ENCODE measurements around the gene C13orf46. TPM values are rescaled to one million over a fixed set of nuclear protein-coding genes. Genes with fewer than 3 reads are reported as not detected.

The C13orf46 gene
- 4.8 and 5.4 TPM in 2 replicates for total RNA-seq
- total RNA-seq (2013): 0.05 TPM
- 1.2 and 1.4 TPM in 2 replicates for polyA plus RNA-seq
- 0.26 and 1.9 TPM in 2 replicates for polyA minus RNA-seq

- H3K4me3 ChIP-seq (ENCODE audit: control extremely low read depth in 1 of 5, extremely low read depth in 1 of 5, insufficient read depth in 1 of 5, low read depth in 2 of 5, low read length in 4 of 5): no peak within 1 kb of the TSS
- H3K9ac ChIP-seq (ENCODE audit: low read length): no peak within 1 kb of the TSS
- H3K27ac ChIP-seq (ENCODE audit: low read length in 2 of 2): no peak within 1 kb of the TSS
- no peaks in the 10 kb centered on the region for H3K27me3 ChIP-seq (replicated peaks in 1 of 4; ENCODE audit: control extremely low read depth in 1 of 4, control insufficient read depth in 3 of 4, insufficient read depth in 4 of 4, low read length in 3 of 4)
- H3K79me2 ChIP-seq (ENCODE audit: control insufficient read depth, insufficient read depth, low read length): no peaks in the 10 kb centered on the region
- WGBS (ENCODE audit: insufficient coverage): 96% methylated on average over 41 of the region's 44 CpGs
- DNase-seq (no peak), ATAC-seq (ENCODE audit: low read depth) (no peak)
- H2AFZ ChIP-seq (ENCODE audit: insufficient read depth, low read depth, low read length, poor library complexity, severe bottlenecking): no peak within 1 kb of the TSS
- intact Hi-C loops (cut with micrococcal nuclease): no loop called here
- no peak within 1 kb of the TSS for H3K4me2 ChIP-seq (replicated peaks; ENCODE audit: low read depth, low read length, poor library complexity, severe bottlenecking)
- CTCF ChIA-PET: no interaction called here
- H3K27me3 Mint-ChIP-seq: no peaks in the 10 kb centered on the region
- H3K4me3 Mint-ChIP-seq: no peak within 1 kb of the TSS
- POLR2A ChIA-PET: no interaction called here
- TF ChIP-seq EZH2 (IDR thresholded peaks at IDR 0.05; ENCODE audit: borderline replicate concordance, insufficient read depth, low read depth, low read length, poor library complexity, severe bottlenecking) (no peak), CTCF (IDR thresholded peaks at IDR 0.05) (no peak)
- H3K9me3 ChIP-seq (ENCODE audit: control extremely low read depth in 1 of 3, control insufficient read depth in 2 of 3, insufficient read depth in 1 of 3, low read length in 2 of 3): no peaks in the 10 kb centered on the region
- H3K4me1 ChIP-seq (ENCODE audit: control insufficient read depth in 2 of 2, insufficient read depth in 2 of 2, low read length in 2 of 2): no peaks in the 10 kb centered on the region
- H4K20me1 ChIP-seq (ENCODE audit: control insufficient read depth, insufficient read depth, low read length, poor library complexity, severe bottlenecking): peaks cover 11% of the 10 kb centered on the region
- no peaks in the 10 kb centered on the region for H3K9me3 Mint-ChIP-seq (ENCODE audit: insufficient read depth)
- H3K36me3 ChIP-seq (replicated peaks in 1 of 2; ENCODE audit: control extremely low read depth in 1 of 2, control insufficient read depth in 1 of 2, extremely low read depth in 1 of 2, insufficient read depth in 2 of 2, low read length in 1 of 2): peaks cover 0 to 37% of the 10 kb centered on the region in 2 experiments
- H3K4me1 Mint-ChIP-seq: no peaks in the 10 kb centered on the region
- H3K27ac Mint-ChIP-seq: no peak within 1 kb of the TSS
Observed at GRCh38 chr13:113973218-113974164, at the start of gene C13orf46. Gene C13orf46 (minus strand): TSS chr13:113974076. CDS start chr13:113973997, 79 bp downstream.

- Histone ChIP-seq H3K27me3 (replicated peaks in 1 of 4; ENCODE audit: control extremely low read depth in 1 of 4, control insufficient read depth in 3 of 4, insufficient read depth in 4 of 4, low read length in 3 of 4) (no peaks in the 10 kb centered on the region), H2AFZ (ENCODE audit: insufficient read depth, low read depth, low read length, poor library complexity, severe bottlenecking) (no peak overlapping the region), H3K9ac (ENCODE audit: low read length) (no peak overlapping the region), H3K4me1 (ENCODE audit: control insufficient read depth in 2 of 2, insufficient read depth in 2 of 2, low read length in 2 of 2) (peaks cover 23 to 57% of the 10 kb centered on the region in 2 donors), H3K36me3 (replicated peaks in 1 of 2; ENCODE audit: control extremely low read depth in 1 of 2, control insufficient read depth in 1 of 2, extremely low read depth in 1 of 2, insufficient read depth in 2 of 2, low read length in 1 of 2) (peaks cover 0 to 87% of the 10 kb centered on the region in 2 experiments), H4K20me1 (ENCODE audit: control insufficient read depth, insufficient read depth, low read length, poor library complexity, severe bottlenecking) (peaks cover 56% of the 10 kb centered on the region), H3K9me3 (ENCODE audit: control extremely low read depth in 1 of 3, control insufficient read depth in 2 of 3, insufficient read depth in 1 of 3, low read length in 2 of 3) (peaks cover 0 to 8% (median 0%) of the 10 kb centered on the region in 3 donors), H3K27ac (ENCODE audit: low read length in 2 of 2) (no peak overlapping the region), H3K79me2 (ENCODE audit: control insufficient read depth, insufficient read depth, low read length) (no peaks in the 10 kb centered on the region), H3K4me2 (replicated peaks; ENCODE audit: low read depth, low read length, poor library complexity, severe bottlenecking) (no peak overlapping the region), H3K4me3 (ENCODE audit: control extremely low read depth in 1 of 5, extremely low read depth in 1 of 5, insufficient read depth in 1 of 5, low read depth in 2 of 5, low read length in 4 of 5) (no peak overlapping the region)
- 91% methylated on average over 9 of the region's 12 CpGs for WGBS (ENCODE audit: insufficient coverage)
- intact Hi-C loops (cut with micrococcal nuclease): no loop called here
- peaks cover 46% of the 10 kb centered on the region for H3K4me1 Mint-ChIP-seq
- H3K27ac Mint-ChIP-seq: no peak overlapping the region
- no peak for DNase-seq
- no peak overlapping the region for H3K4me3 Mint-ChIP-seq
- no peak for TF ChIP-seq EZH2 (IDR thresholded peaks at IDR 0.05; ENCODE audit: borderline replicate concordance, insufficient read depth, low read depth, low read length, poor library complexity, severe bottlenecking)
- TF ChIP-seq CTCF (IDR thresholded peaks at IDR 0.05): no peak
- H3K27me3 Mint-ChIP-seq: no peaks in the 10 kb centered on the region
- ChIA-PET CTCF (interaction anchor here (1.7 kb wide), 1 partner anchor 88 kb away, joined by 5 read pairs; no protein-coding TSS in a partner anchor), POLR2A (no interaction called here)
- H3K9me3 Mint-ChIP-seq (ENCODE audit: insufficient read depth): no peaks in the 10 kb centered on the region
- no peak for ATAC-seq (ENCODE audit: low read depth)
Observed at GRCh38 chr13:114022876-114023275, 49.0 kb upstream of the C13orf46 start.

All from B cell (primary cell).